ENCODE results near the gene MRPL44. TPM values are rescaled to one million over a fixed set of nuclear protein-coding genes. Genes with fewer than 3 reads are reported as not detected.

MRPL44 gene
- 46.0 to 49.7 TPM (median 48.3 TPM) in 5 replicates for total RNA-seq (2022; extraction: Qiagen RNA extraction)

GRCh38 chr2:223957092-223957851 lies at the start of gene MRPL44:
MRPL44 (plus strand) TSS chr2:223957463; CDS start chr2:223957473, 10 bp downstream.

GRCh38 chr2:223944703-223945531 lies 12.3 kb upstream of the MRPL44 start, which contains the start of gene WDFY1:
WDFY1 (minus strand) TSS chr2:223945335; CDS start chr2:223945284, 51 bp downstream.

Other genes starting within 250 kb of the MRPL44 start
- gene AP1S3, start 119.9 kb upstream of the MRPL44 start, total RNA-seq (2022; extraction: Qiagen RNA extraction) = 28.0 to 40.5 TPM (median 36.0 TPM) in 5 replicates
- gene WDFY1, start 12.1 kb upstream of the MRPL44 start, total RNA-seq (2022; extraction: Qiagen RNA extraction) = 28.1 to 41.5 TPM (median 36.6 TPM) in 5 replicates
- gene SERPINE2, start 81.8 kb downstream of the MRPL44 start, total RNA-seq (2022; extraction: Qiagen RNA extraction) = 144 to 168 TPM (median 151 TPM) in 5 replicates